ENCODE results near the gene CRYL1. TPM values are rescaled to one million over a fixed set of nuclear protein-coding genes. Genes with fewer than 3 reads are reported as not detected.

The CRYL1 gene
- polyA plus RNA-seq, 3 donors = 35.0 to 70.2 (median 51.4) TPM

GRCh38 chr13:20474515-20474914, 51.1 kb downstream of the CRYL1 start:
- 97% methylated on average over 3 of the region's 3 CpGs for WGBS (ENCODE audit: insufficient coverage)
- peaks cover 0 to 1% (median 0%) of the 10 kb centered on the region in 7 donors for H3K9me3 Mint-ChIP-seq
- peaks cover 13% of the 10 kb centered on the region for H3K4me1 Mint-ChIP-seq
- no peak for TF ChIP-seq CTCF (IDR thresholded peaks at IDR 0.05)
- intact Hi-C loops (cut with micrococcal nuclease) = no loop called here
- Histone ChIP-seq H3K79me2 (ENCODE audit: insufficient read depth, low read length) (no peaks in the 10 kb centered on the region), H3K27me3 (ENCODE audit: control insufficient read depth in 2 of 2, insufficient read depth in 2 of 2, low read length in 2 of 2) (no peaks in the 10 kb centered on the region), H3K9ac (ENCODE audit: insufficient read depth, low read length, poor library complexity, severe bottlenecking) (no peak overlapping the region), H2AFZ (ENCODE audit: insufficient read depth, low read depth, low read length, poor library complexity, severe bottlenecking) (no peak overlapping the region), H3K27ac (ENCODE audit: low read depth in 1 of 2, low read length in 2 of 2) (no peak overlapping the region), H3K4me3 (replicated peaks in 1 of 3; ENCODE audit: low read depth in 2 of 3, low read length in 3 of 3) (no peak overlapping the region), H3K4me2 (replicated peaks; ENCODE audit: extremely low read depth, low read length, poor library complexity, severe bottlenecking) (no peak overlapping the region), H3K4me1 (ENCODE audit: control insufficient read depth in 1 of 2, insufficient read depth in 2 of 2, low read length in 2 of 2) (no peaks in the 10 kb centered on the region), H4K20me1 (ENCODE audit: insufficient read depth, low read length) (no peaks in the 10 kb centered on the region), H3K36me3 (replicated peaks in 1 of 2; ENCODE audit: control insufficient read depth in 1 of 2, insufficient read depth in 2 of 2, low read length in 2 of 2) (peaks cover 0 to 2% of the 10 kb centered on the region in 2 donors), H3K9me3 (replicated peaks in 1 of 2; ENCODE audit: control insufficient read depth in 1 of 2, insufficient read depth in 1 of 2, low read length in 2 of 2) (no peaks in the 10 kb centered on the region)
- H3K36me3 Mint-ChIP-seq = peaks cover 12 to 14% of the 10 kb centered on the region in 2 donors
- H3K27ac Mint-ChIP-seq = peak overlapping the region in 2 of 7 donors; percentile 7 to 45
- no peak for DNase-seq
- no peak overlapping the region for H3K4me3 Mint-ChIP-seq
- peaks cover 0 to 2% (median 0%) of the 10 kb centered on the region in 3 donors for H3K27me3 Mint-ChIP-seq (ENCODE audit: low read depth in 3 of 3)

GRCh38 chr13:20473888-20474287, 51.8 kb downstream of the CRYL1 start:
- intact Hi-C loops (cut with micrococcal nuclease) = no loop called here

More at GRCh38 chr13:20473888-20474287, 51.8 kb downstream of the CRYL1 start:
- no peak for DNase-seq
- Mint-ChIP-seq H3K36me3 (peaks cover 12 to 14% of the 10 kb centered on the region in 2 donors), H3K9me3 (peaks cover 0 to 1% (median 0%) of the 10 kb centered on the region in 7 donors), H3K27me3 (ENCODE audit: low read depth in 3 of 3) (peaks cover 0 to 2% (median 0%) of the 10 kb centered on the region in 3 donors), H3K27ac (no peak overlapping the region), H3K4me1 (peaks cover 13% of the 10 kb centered on the region), H3K4me3 (no peak overlapping the region)
- no peak overlapping the region for H3K4me3 ChIP-seq (replicated peaks in 1 of 3; ENCODE audit: low read depth in 2 of 3, low read length in 3 of 3)
- H3K27ac ChIP-seq (ENCODE audit: low read depth in 1 of 2, low read length in 2 of 2) = no peak overlapping the region
- H3K36me3 ChIP-seq (replicated peaks in 1 of 2; ENCODE audit: control insufficient read depth in 1 of 2, insufficient read depth in 2 of 2, low read length in 2 of 2) = peaks cover 0 to 2% of the 10 kb centered on the region in 2 donors
- H4K20me1 ChIP-seq (ENCODE audit: insufficient read depth, low read length) = no peaks in the 10 kb centered on the region
- no peaks in the 10 kb centered on the region for H3K4me1 ChIP-seq (ENCODE audit: control insufficient read depth in 1 of 2, insufficient read depth in 2 of 2, low read length in 2 of 2)
- no peak for TF ChIP-seq CTCF (IDR thresholded peaks at IDR 0.05)
- no peaks in the 10 kb centered on the region for H3K27me3 ChIP-seq (ENCODE audit: control insufficient read depth in 2 of 2, insufficient read depth in 2 of 2, low read length in 2 of 2)
- H2AFZ ChIP-seq (ENCODE audit: insufficient read depth, low read depth, low read length, poor library complexity, severe bottlenecking) = no peak overlapping the region
- no peak overlapping the region for H3K9ac ChIP-seq (ENCODE audit: insufficient read depth, low read length, poor library complexity, severe bottlenecking)
- no peak overlapping the region for H3K4me2 ChIP-seq (replicated peaks; ENCODE audit: extremely low read depth, low read length, poor library complexity, severe bottlenecking)
- H3K79me2 ChIP-seq (ENCODE audit: insufficient read depth, low read length) = no peaks in the 10 kb centered on the region
- no peaks in the 10 kb centered on the region for H3K9me3 ChIP-seq (replicated peaks in 1 of 2; ENCODE audit: control insufficient read depth in 1 of 2, insufficient read depth in 1 of 2, low read length in 2 of 2)
- 67% methylated on average over 3 of the region's 6 CpGs for WGBS (ENCODE audit: insufficient coverage)
